HTERT RPE-1 (cell line): ENCODE results near the gene OSTN.

Source experiments
- in situ Hi-C: fragments of 300-500 bp; cut with MboI; formaldehyde crosslinking; loops from 4 replicates; pipeline ENCODE4 v1.14.3; 2020; ENCODE audit warnings: low sequenced_read_pairs

The OSTN gene

GRCh38 chr3:191303596-191303995, 104.6 kb downstream of the OSTN start:
- in situ Hi-C loops, result no loop called here

- in situ Hi-C loops, result no loop called here
Observed at GRCh38 chr3:191306428-191306827, 107.4 kb downstream of the OSTN start.

GRCh38 chr3:191307341-191307740, 108.3 kb downstream of the OSTN start:
- in situ Hi-C loops, result no loop called here

- in situ Hi-C loops, result no loop called here
Observed at GRCh38 chr3:191313296-191313695, 114.3 kb downstream of the OSTN start.

GRCh38 chr3:191314109-191314728, 115.2 kb downstream of the OSTN start:
- in situ Hi-C loops, result no loop called here
